ENCODE data around the gene HELQ.

HELQ gene

GRCh38 chr4:83390944-83391343, 64.7 kb downstream of the HELQ start:
- Histone ChIP-seq H3K4me3 (ENCODE audit: low read length in 2 of 2) (no peak overlapping the region), H3K9ac (ENCODE audit: low read depth in 1 of 2, low read length in 2 of 2) (no peak overlapping the region), H3K27me3 (ENCODE audit: control insufficient read depth in 2 of 2, insufficient read depth in 2 of 2, low read length in 2 of 2) (no peaks in the 10 kb centered on the region), H3K4me1 (ENCODE audit: control insufficient read depth in 2 of 2, insufficient read depth in 2 of 2, low read length in 2 of 2) (no peaks in the 10 kb centered on the region), H3K27ac (ENCODE audit: low read depth in 2 of 2, low read length in 2 of 2) (no peak overlapping the region), H3K36me3 (ENCODE audit: control insufficient read depth in 2 of 2, insufficient read depth in 2 of 2, low read length in 2 of 2) (no peaks in the 10 kb centered on the region), H3K9me3 (ENCODE audit: control insufficient read depth in 2 of 2, low read length in 2 of 2) (no peaks in the 10 kb centered on the region)

GRCh38 chr4:83389756-83390505, 65.7 kb downstream of the HELQ start:
- Histone ChIP-seq H3K4me1 (ENCODE audit: control insufficient read depth in 2 of 2, insufficient read depth in 2 of 2, low read length in 2 of 2) (no peaks in the 10 kb centered on the region), H3K36me3 (ENCODE audit: control insufficient read depth in 2 of 2, insufficient read depth in 2 of 2, low read length in 2 of 2) (no peaks in the 10 kb centered on the region), H3K9me3 (ENCODE audit: control insufficient read depth in 2 of 2, low read length in 2 of 2) (no peaks in the 10 kb centered on the region), H3K27me3 (ENCODE audit: control insufficient read depth in 2 of 2, insufficient read depth in 2 of 2, low read length in 2 of 2) (no peaks in the 10 kb centered on the region), H3K9ac (ENCODE audit: low read depth in 1 of 2, low read length in 2 of 2) (no peak overlapping the region), H3K27ac (ENCODE audit: low read depth in 2 of 2, low read length in 2 of 2) (no peak overlapping the region), H3K4me3 (ENCODE audit: low read length in 2 of 2) (no peak overlapping the region)

- Histone ChIP-seq H3K4me3 (ENCODE audit: low read length in 2 of 2) (no peak overlapping the region), H3K9ac (ENCODE audit: low read depth in 1 of 2, low read length in 2 of 2) (no peak overlapping the region), H3K36me3 (ENCODE audit: control insufficient read depth in 2 of 2, insufficient read depth in 2 of 2, low read length in 2 of 2) (no peaks in the 10 kb centered on the region), H3K4me1 (ENCODE audit: control insufficient read depth in 2 of 2, insufficient read depth in 2 of 2, low read length in 2 of 2) (no peaks in the 10 kb centered on the region), H3K27me3 (ENCODE audit: control insufficient read depth in 2 of 2, insufficient read depth in 2 of 2, low read length in 2 of 2) (no peaks in the 10 kb centered on the region), H3K9me3 (ENCODE audit: control insufficient read depth in 2 of 2, low read length in 2 of 2) (no peaks in the 10 kb centered on the region), H3K27ac (ENCODE audit: low read depth in 2 of 2, low read length in 2 of 2) (no peak overlapping the region)
These were observed 66.4 kb downstream of the HELQ start for GRCh38 chr4:83389037-83389720.

- Histone ChIP-seq H3K27me3 (ENCODE audit: control insufficient read depth in 2 of 2, insufficient read depth in 2 of 2, low read length in 2 of 2) (no peaks in the 10 kb centered on the region), H3K36me3 (ENCODE audit: control insufficient read depth in 2 of 2, insufficient read depth in 2 of 2, low read length in 2 of 2) (no peaks in the 10 kb centered on the region), H3K27ac (ENCODE audit: low read depth in 2 of 2, low read length in 2 of 2) (no peak overlapping the region)
These were observed 67.3 kb downstream of the HELQ start for GRCh38 chr4:83388313-83388676.

GRCh38 chr4:83387476-83388312, 67.9 kb downstream of the HELQ start:
- Histone ChIP-seq H3K27me3 (ENCODE audit: control insufficient read depth in 2 of 2, insufficient read depth in 2 of 2, low read length in 2 of 2) (no peaks in the 10 kb centered on the region), H3K4me3 (ENCODE audit: low read length in 2 of 2) (no peak overlapping the region), H3K9me3 (ENCODE audit: control insufficient read depth in 2 of 2, low read length in 2 of 2) (no peaks in the 10 kb centered on the region), H3K4me1 (ENCODE audit: control insufficient read depth in 2 of 2, insufficient read depth in 2 of 2, low read length in 2 of 2) (no peaks in the 10 kb centered on the region), H3K36me3 (ENCODE audit: control insufficient read depth in 2 of 2, insufficient read depth in 2 of 2, low read length in 2 of 2) (no peaks in the 10 kb centered on the region), H3K9ac (ENCODE audit: low read depth in 1 of 2, low read length in 2 of 2) (no peak overlapping the region), H3K27ac (ENCODE audit: low read depth in 2 of 2, low read length in 2 of 2) (no peak overlapping the region)

More at GRCh38 chr4:83388313-83388676, 67.3 kb downstream of the HELQ start:
- no peak overlapping the region for H3K9ac ChIP-seq (ENCODE audit: low read depth in 1 of 2, low read length in 2 of 2)
- H3K9me3 ChIP-seq (ENCODE audit: control insufficient read depth in 2 of 2, low read length in 2 of 2) = no peaks in the 10 kb centered on the region
- no peaks in the 10 kb centered on the region for H3K4me1 ChIP-seq (ENCODE audit: control insufficient read depth in 2 of 2, insufficient read depth in 2 of 2, low read length in 2 of 2)
- H3K4me3 ChIP-seq (ENCODE audit: low read length in 2 of 2) = no peak overlapping the region

GRCh38 chr4:83387012-83387411, 68.6 kb downstream of the HELQ start:
- Histone ChIP-seq H3K36me3 (ENCODE audit: control insufficient read depth in 2 of 2, insufficient read depth in 2 of 2, low read length in 2 of 2) (no peaks in the 10 kb centered on the region), H3K27me3 (ENCODE audit: control insufficient read depth in 2 of 2, insufficient read depth in 2 of 2, low read length in 2 of 2) (no peaks in the 10 kb centered on the region), H3K9ac (ENCODE audit: low read depth in 1 of 2, low read length in 2 of 2) (no peak overlapping the region), H3K27ac (ENCODE audit: low read depth in 2 of 2, low read length in 2 of 2) (no peak overlapping the region), H3K9me3 (ENCODE audit: control insufficient read depth in 2 of 2, low read length in 2 of 2) (no peaks in the 10 kb centered on the region), H3K4me1 (ENCODE audit: control insufficient read depth in 2 of 2, insufficient read depth in 2 of 2, low read length in 2 of 2) (no peaks in the 10 kb centered on the region), H3K4me3 (ENCODE audit: low read length in 2 of 2) (no peak overlapping the region)

GRCh38 chr4:83382850-83383249, 72.8 kb downstream of the HELQ start:
- Histone ChIP-seq H3K9ac (ENCODE audit: low read depth in 1 of 2, low read length in 2 of 2) (no peak overlapping the region), H3K4me1 (ENCODE audit: control insufficient read depth in 2 of 2, insufficient read depth in 2 of 2, low read length in 2 of 2) (no peaks in the 10 kb centered on the region), H3K27ac (ENCODE audit: low read depth in 2 of 2, low read length in 2 of 2) (no peak overlapping the region), H3K4me3 (ENCODE audit: low read length in 2 of 2) (no peak overlapping the region), H3K27me3 (ENCODE audit: control insufficient read depth in 2 of 2, insufficient read depth in 2 of 2, low read length in 2 of 2) (no peaks in the 10 kb centered on the region), H3K36me3 (ENCODE audit: control insufficient read depth in 2 of 2, insufficient read depth in 2 of 2, low read length in 2 of 2) (no peaks in the 10 kb centered on the region), H3K9me3 (ENCODE audit: control insufficient read depth in 2 of 2, low read length in 2 of 2) (peaks cover 5% of the 10 kb centered on the region in 2 donors)

- Histone ChIP-seq H3K36me3 (ENCODE audit: control insufficient read depth in 2 of 2, insufficient read depth in 2 of 2, low read length in 2 of 2) (no peaks in the 10 kb centered on the region), H3K27me3 (ENCODE audit: control insufficient read depth in 2 of 2, insufficient read depth in 2 of 2, low read length in 2 of 2) (no peaks in the 10 kb centered on the region), H3K9me3 (ENCODE audit: control insufficient read depth in 2 of 2, low read length in 2 of 2) (peaks cover 5% of the 10 kb centered on the region in 2 donors), H3K9ac (ENCODE audit: low read depth in 1 of 2, low read length in 2 of 2) (no peak overlapping the region), H3K4me1 (ENCODE audit: control insufficient read depth in 2 of 2, insufficient read depth in 2 of 2, low read length in 2 of 2) (no peaks in the 10 kb centered on the region), H3K27ac (ENCODE audit: low read depth in 2 of 2, low read length in 2 of 2) (no peak overlapping the region), H3K4me3 (ENCODE audit: low read length in 2 of 2) (no peak overlapping the region)
These were observed 74.5 kb downstream of the HELQ start for GRCh38 chr4:83381173-83381572.

- no peak overlapping the region for H3K27ac ChIP-seq (ENCODE audit: low read depth in 2 of 2, low read length in 2 of 2)
- no peaks in the 10 kb centered on the region for H3K36me3 ChIP-seq (ENCODE audit: control insufficient read depth in 2 of 2, insufficient read depth in 2 of 2, low read length in 2 of 2)
- H3K27me3 ChIP-seq (ENCODE audit: control insufficient read depth in 2 of 2, insufficient read depth in 2 of 2, low read length in 2 of 2) = no peaks in the 10 kb centered on the region
These were observed 77.2 kb downstream of the HELQ start for GRCh38 chr4:83378419-83378818.

GRCh38 chr4:83372931-83373330, 82.7 kb downstream of the HELQ start:
- Histone ChIP-seq H3K27ac (ENCODE audit: low read depth in 2 of 2, low read length in 2 of 2) (no peak overlapping the region), H3K9me3 (ENCODE audit: control insufficient read depth in 2 of 2, low read length in 2 of 2) (no peaks in the 10 kb centered on the region), H3K9ac (ENCODE audit: low read depth in 1 of 2, low read length in 2 of 2) (no peak overlapping the region), H3K36me3 (ENCODE audit: control insufficient read depth in 2 of 2, insufficient read depth in 2 of 2, low read length in 2 of 2) (no peaks in the 10 kb centered on the region), H3K4me3 (ENCODE audit: low read length in 2 of 2) (no peak overlapping the region), H3K4me1 (ENCODE audit: control insufficient read depth in 2 of 2, insufficient read depth in 2 of 2, low read length in 2 of 2) (no peaks in the 10 kb centered on the region), H3K27me3 (ENCODE audit: control insufficient read depth in 2 of 2, insufficient read depth in 2 of 2, low read length in 2 of 2) (no peaks in the 10 kb centered on the region)

More at GRCh38 chr4:83378419-83378818, 77.2 kb downstream of the HELQ start:
- no peak overlapping the region for H3K9ac ChIP-seq (ENCODE audit: low read depth in 1 of 2, low read length in 2 of 2)
- no peak overlapping the region for H3K4me3 ChIP-seq (ENCODE audit: low read length in 2 of 2)
- H3K9me3 ChIP-seq (ENCODE audit: control insufficient read depth in 2 of 2, low read length in 2 of 2) = peaks cover 5% of the 10 kb centered on the region in 2 donors
- H3K4me1 ChIP-seq (ENCODE audit: control insufficient read depth in 2 of 2, insufficient read depth in 2 of 2, low read length in 2 of 2) = no peaks in the 10 kb centered on the region
